B cell (primary cell): ENCODE results near the gene MAN1B1. TPM values are rescaled to one million over a fixed set of nuclear protein-coding genes. Genes with fewer than 3 reads are reported as not detected.

Source experiments
- ATAC-seq: fragments of 200-7000 bp; cut with Tn5 transposase; one replicate; pipeline ENCODE4 v1.10.0; 2021; ENCODE audit warnings: low read depth, mild to moderate bottlenecking, moderate number of reproducible peaks, moderate library complexity
- CTCF ChIA-PET: fragments of 350-600 bp; sonication (Branson Sonifier 250); formaldehyde crosslinking; loops from one replicate; lab custom pipeline; 2021; ENCODE audit warnings: antibody characterized with exemption, inconsistent platforms; lab: Charles Lee
- POLR2A ChIA-PET: fragments of 350-600 bp; sonication (Branson Sonifier 250); formaldehyde crosslinking; loops from one replicate; lab custom pipeline; 2021; ENCODE audit warnings: antibody characterized with exemption; lab: Charles Lee
- DNase-seq: peaks from one replicate; pipeline ENCODE4 v3.0.0; 2013
- H2AFZ ChIP-seq: 2 replicates; pipeline ENCODE4 v1.6.1; 2012; ENCODE audit warnings: mild to moderate bottlenecking, low read depth, low read length; ENCODE audit not compliant: insufficient read depth, poor library complexity, severe bottlenecking
- H3K27ac ChIP-seq, 2 donors: 1 replicate in 1 of 2; 2 replicates in 1 of 2; pipeline ENCODE4 v1.5.1; 2012 to 2013; ENCODE audit warnings: low read length in 2 of 2, mild to moderate bottlenecking in 2 of 2, moderate library complexity in 1 of 2
- H3K27me3 ChIP-seq, 4 experiments: fragments of 200-600 bp in 1 of 4; sonication (generic) in 1 of 4; replicated peaks in 1 of 4; 1 replicate in 2 of 4; 2 replicates in 2 of 4; pipeline versions ENCODE4 v1.6.1 to v1.7.0; 2013 to 2016; ENCODE audit warnings: low read length in 3 of 4, mild to moderate bottlenecking in 2 of 4, mixed read lengths in 1 of 4, moderate library complexity in 1 of 4; ENCODE audit not compliant: insufficient read depth in 4 of 4, control insufficient read depth in 3 of 4; ENCODE audit errors: control extremely low read depth in 1 of 4
- H3K36me3 ChIP-seq, 2 experiments: replicated peaks in 1 of 2; 1 replicate in 1 of 2; 2 replicates in 1 of 2; pipeline versions ENCODE4 v1.6.1 to v1.7.1; 2013; ENCODE audit warnings: low read length in 1 of 2; ENCODE audit not compliant: insufficient read depth in 2 of 2, control insufficient read depth in 1 of 2; ENCODE audit errors: control extremely low read depth in 1 of 2, extremely low read depth in 1 of 2
- H3K4me1 ChIP-seq, 2 donors: fragments of 200-600 bp in 1 of 2; sonication (generic) in 1 of 2; 1 replicate in 1 of 2; 2 replicates in 1 of 2; pipeline versions ENCODE4 v1.5.1 to v1.6.1; 2013 to 2017; ENCODE audit warnings: low read length in 2 of 2; ENCODE audit not compliant: control insufficient read depth in 2 of 2, insufficient read depth in 2 of 2
- H3K4me2 ChIP-seq: replicated peaks from 2 replicates; pipeline ENCODE3; 2012; ENCODE audit warnings: mild to moderate bottlenecking, low read depth, low read length; ENCODE audit not compliant: poor library complexity, severe bottlenecking
- H3K4me3 ChIP-seq, 5 experiments: fragments of 200-600 bp in 1 of 5; sonication (generic) in 1 of 5; 1 replicate in 3 of 5; 2 replicates in 2 of 5; pipeline versions ENCODE4 v1.5.1 to v1.7.0; 2011 to 2016; ENCODE audit warnings: low read length in 4 of 5, mild to moderate bottlenecking in 4 of 5, low read depth in 2 of 5, control low read depth in 1 of 5, moderate library complexity in 1 of 5; ENCODE audit not compliant: insufficient read depth in 1 of 5; ENCODE audit errors: control extremely low read depth in 1 of 5, extremely low read depth in 1 of 5
- H3K79me2 ChIP-seq: fragments of 200-600 bp; sonication (generic); one replicate; pipeline ENCODE4 v1.6.0; 2016; ENCODE audit warnings: low read length; ENCODE audit not compliant: control insufficient read depth, insufficient read depth
- H3K9ac ChIP-seq: fragments of 200-600 bp; sonication (generic); 2 replicates; pipeline ENCODE4 v1.6.1; 2017; ENCODE audit warnings: mild to moderate bottlenecking, low read length, moderate library complexity
- H3K9me3 ChIP-seq, 3 donors: one replicate each; pipeline versions ENCODE4 v1.6.1 to v1.7.1; 2013; ENCODE audit warnings: low read length in 2 of 3; ENCODE audit not compliant: control insufficient read depth in 2 of 3, insufficient read depth in 1 of 3; ENCODE audit errors: control extremely low read depth in 1 of 3
- H4K20me1 ChIP-seq: 2 replicates; pipeline ENCODE4 v1.6.0; 2012; ENCODE audit warnings: mild to moderate bottlenecking, low read length; ENCODE audit not compliant: insufficient read depth, control insufficient read depth, poor library complexity, severe bottlenecking
- H3K27ac Mint-ChIP-seq: one replicate; pipeline ENCODE4 v1.8.0; 2021; ENCODE audit warnings: mixed read lengths
- H3K27me3 Mint-ChIP-seq: one replicate; pipeline ENCODE4 v1.8.0; 2021; ENCODE audit warnings: mixed read lengths
- H3K4me1 Mint-ChIP-seq: one replicate; pipeline ENCODE4 v1.8.0; 2021; ENCODE audit warnings: mixed read lengths
- H3K4me3 Mint-ChIP-seq: one replicate; pipeline ENCODE4 v1.8.0; 2021; ENCODE audit warnings: mixed read lengths
- H3K9me3 Mint-ChIP-seq: one replicate; pipeline ENCODE4 v1.8.0; 2022; ENCODE audit warnings: mixed read lengths; ENCODE audit not compliant: insufficient read depth
- EZH2 ChIP-seq: IDR thresholded peaks from 2 replicates; pipeline ENCODE4 v1.6.1; 2012; ENCODE audit warnings: borderline replicate concordance, low read depth, mild to moderate bottlenecking, moderate library complexity, low read length; ENCODE audit not compliant: insufficient read depth, poor library complexity, severe bottlenecking
- WGBS: methylation state at CpG from one replicate; pipeline ENCODE4 v1.1.5; 2013; ENCODE audit warnings: missing lambda C conversion rate; ENCODE audit not compliant: insufficient coverage; 5-methylcytosine and 5-hydroxymethylcytosine counted together
- intact Hi-C: fragments of 100-400 bp; cut with micrococcal nuclease; formaldehyde crosslinking; loops from one replicate; pipeline ENCODE4 v1.10.0; 2022
- polyA plus RNA-seq: library from polyadenylated mRNA; depleted of rRNA; stranded (reverse); fragments of >200 nt; gene quantifications from 2 replicates; pipeline ENCODE4 v1.2.3, GENCODE V29; 2012
- total RNA-seq, 2 donors: library from RNA; stranded (reverse); fragments of 120-200 nt in 1 of 2; gene quantifications; 1 replicate in 1 of 2; 2 replicates in 1 of 2; pipeline versions ENCODE4 v1.2.3 to v1.2.4, GENCODE V29; 2013 to 2022
- TF ChIP-seq, protein P1 (sequence below): fragments of 200-600 bp; IDR thresholded peaks from one replicate; pipeline ENCODE4 v1.8.0; 2022; ENCODE audit warnings: antibody characterized with exemption, mild to moderate bottlenecking

Gene MAN1B1
- total and polyA plus RNA-seq, 2 donors (not counting 1 experiment from before 2014, with no cell fraction given), result 47.0 to 68.4 TPM

DNA sequence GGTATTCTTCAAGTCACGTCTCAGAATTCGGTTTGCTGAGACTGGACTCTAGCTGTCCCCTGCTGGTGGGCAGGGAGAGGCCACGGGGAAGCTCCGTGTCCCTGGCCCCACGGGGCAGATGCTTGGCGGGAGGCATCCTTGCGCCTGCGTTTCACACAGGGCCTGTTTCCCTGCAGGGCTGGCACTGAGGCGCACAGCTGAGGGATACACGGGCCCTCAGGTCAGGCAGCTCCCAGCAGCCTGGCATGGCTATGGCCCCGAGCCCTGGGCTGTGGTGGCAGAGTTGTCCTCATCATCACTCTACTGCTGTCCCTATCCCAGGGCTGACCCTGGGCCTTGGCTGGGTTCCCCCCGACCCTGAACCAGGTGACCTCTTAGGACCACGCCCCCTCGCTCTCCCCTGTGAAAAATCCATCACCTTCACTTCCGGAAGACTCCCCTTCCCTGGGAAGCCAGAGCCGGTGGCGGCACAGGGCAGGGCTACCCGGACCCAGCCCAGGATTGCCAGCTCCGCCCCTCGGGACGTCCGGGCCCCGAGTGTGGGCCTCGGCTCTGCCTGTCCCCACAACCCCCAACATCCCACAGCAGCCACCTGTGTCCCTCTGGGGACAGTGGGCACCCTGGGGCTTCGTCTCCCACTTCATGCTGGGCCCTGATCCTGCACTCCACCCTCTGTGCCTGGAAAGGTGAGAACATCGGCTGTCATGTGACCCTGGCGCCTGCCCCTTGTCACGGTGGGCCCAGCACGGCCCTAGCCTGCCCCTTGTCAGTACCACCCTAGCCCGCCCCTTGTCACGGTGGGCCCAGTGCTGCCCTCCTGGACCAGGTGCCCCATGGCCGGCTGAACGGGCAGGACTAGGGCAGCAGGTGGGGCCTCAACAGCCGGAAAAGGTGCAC, 22.7 kb downstream of the MAN1B1 start:
- ChIA-PET POLR2A (no interaction called here), CTCF (no interaction called here)
- Histone ChIP-seq H3K9ac (no peak overlapping the region), H3K79me2 (peaks cover 17% of the 10 kb centered on the region), H3K9me3 (no peaks in the 10 kb centered on the region), H3K4me3 (no peak overlapping the region), H2AFZ (no peak overlapping the region), H3K36me3 (peaks cover 0 to 75% of the 10 kb centered on the region in 2 experiments), H3K27ac (no peak overlapping the region), H3K4me2 (no peak overlapping the region), H4K20me1 (peaks cover 17% of the 10 kb centered on the region), H3K27me3 (no peaks in the 10 kb centered on the region), H3K4me1 (peaks cover 3 to 10% of the 10 kb centered on the region in 2 donors)
- Mint-ChIP-seq H3K27ac (no peak overlapping the region), H3K27me3 (no peaks in the 10 kb centered on the region), H3K9me3 (no peaks in the 10 kb centered on the region), H3K4me1 (peaks cover 10% of the 10 kb centered on the region), H3K4me3 (no peak overlapping the region)
- ATAC-seq, result no peak
- WGBS, result 88% methylated on average over 33 of the region's 34 CpGs
- DNase-seq, result no peak
- no peak for TF ChIP-seq EZH2
- TF ChIP-seq, protein P1, sequence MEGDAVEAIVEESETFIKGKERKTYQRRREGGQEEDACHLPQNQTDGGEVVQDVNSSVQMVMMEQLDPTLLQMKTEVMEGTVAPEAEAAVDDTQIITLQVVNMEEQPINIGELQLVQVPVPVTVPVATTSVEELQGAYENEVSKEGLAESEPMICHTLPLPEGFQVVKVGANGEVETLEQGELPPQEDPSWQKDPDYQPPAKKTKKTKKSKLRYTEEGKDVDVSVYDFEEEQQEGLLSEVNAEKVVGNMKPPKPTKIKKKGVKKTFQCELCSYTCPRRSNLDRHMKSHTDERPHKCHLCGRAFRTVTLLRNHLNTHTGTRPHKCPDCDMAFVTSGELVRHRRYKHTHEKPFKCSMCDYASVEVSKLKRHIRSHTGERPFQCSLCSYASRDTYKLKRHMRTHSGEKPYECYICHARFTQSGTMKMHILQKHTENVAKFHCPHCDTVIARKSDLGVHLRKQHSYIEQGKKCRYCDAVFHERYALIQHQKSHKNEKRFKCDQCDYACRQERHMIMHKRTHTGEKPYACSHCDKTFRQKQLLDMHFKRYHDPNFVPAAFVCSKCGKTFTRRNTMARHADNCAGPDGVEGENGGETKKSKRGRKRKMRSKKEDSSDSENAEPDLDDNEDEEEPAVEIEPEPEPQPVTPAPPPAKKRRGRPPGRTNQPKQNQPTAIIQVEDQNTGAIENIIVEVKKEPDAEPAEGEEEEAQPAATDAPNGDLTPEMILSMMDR, result no peak
- intact Hi-C loops, result no loop called here
